Glomerular visceral epithelial cell (primary cell): Measurements from ENCODE around the gene SGCG.
A peak's percentile ranks its signal among the peaks of the same experiment; 100 is the strongest.
"Not testable (repeated sequence)": the region's sequence is repeated elsewhere in the genome, so short reads cannot be mapped to it uniquely, and the experiment has no call there.

ENCODE experiments used
- DNase-seq: peaks from one replicate; pipeline ENCODE4 v3.0.0-alpha.2; 2016; ENCODE audit errors: extremely low spot score

Gene SGCG

DNA sequence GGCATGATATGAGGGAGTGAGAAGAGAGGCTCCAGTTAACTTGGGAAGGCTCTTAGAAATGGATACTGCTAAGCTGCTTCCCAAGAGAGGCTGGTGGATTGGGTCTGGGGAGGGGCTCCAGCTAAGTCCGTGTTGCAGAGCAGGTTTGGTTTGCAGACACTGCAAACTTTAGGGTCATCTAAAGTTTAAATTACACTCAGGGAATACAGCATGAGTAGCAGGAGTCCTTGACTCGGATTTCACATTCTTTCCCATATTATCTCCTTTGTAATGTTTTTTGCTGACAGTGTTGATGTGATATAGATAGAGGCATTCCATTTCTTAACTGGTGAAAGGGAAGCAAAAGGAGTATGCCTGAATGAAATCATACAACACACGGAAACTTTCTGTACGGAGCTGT is 31.9 kb downstream of the SGCG start:
- no peak for DNase-seq

DNA sequence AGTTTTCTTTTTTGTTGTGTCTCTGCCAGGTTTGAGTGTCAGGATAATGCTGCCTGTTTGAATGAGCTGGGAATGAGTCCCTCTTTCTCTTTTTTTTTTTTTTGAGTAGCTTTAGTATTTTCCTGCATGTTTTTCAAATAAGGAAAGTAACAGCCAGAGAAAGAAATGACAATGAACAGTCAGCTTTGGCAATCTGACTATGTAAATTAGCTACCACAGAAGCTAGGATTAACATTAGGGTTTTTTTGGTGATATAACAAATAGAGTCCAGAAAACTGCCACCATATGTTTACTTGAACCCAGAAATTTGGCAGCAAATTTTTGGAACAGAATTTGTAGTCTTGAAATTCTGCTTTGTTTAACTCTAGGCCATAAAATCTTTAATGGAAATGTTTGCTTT is 50.5 kb downstream of the SGCG start:
- no peak for DNase-seq

DNA sequence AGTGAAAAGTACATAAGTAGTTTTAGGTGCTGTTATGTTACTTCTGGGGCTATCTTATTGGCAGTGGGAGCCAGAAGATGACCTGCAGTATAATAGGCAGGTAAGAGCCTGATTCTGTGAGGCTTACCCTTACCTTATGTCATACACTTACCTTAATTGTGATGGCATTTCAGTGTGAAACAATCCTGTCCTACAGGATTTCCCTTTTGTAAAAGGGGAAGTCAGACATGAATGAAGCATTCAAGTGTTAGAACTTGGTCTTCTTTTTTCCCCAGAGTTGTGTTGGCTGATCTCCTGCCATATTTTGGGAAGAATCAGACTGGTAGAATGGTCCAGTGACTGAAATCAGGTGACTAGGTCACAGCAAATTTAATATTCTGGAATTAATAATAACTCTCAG is 55.2 kb downstream of the SGCG start:
- no peak for DNase-seq

DNA sequence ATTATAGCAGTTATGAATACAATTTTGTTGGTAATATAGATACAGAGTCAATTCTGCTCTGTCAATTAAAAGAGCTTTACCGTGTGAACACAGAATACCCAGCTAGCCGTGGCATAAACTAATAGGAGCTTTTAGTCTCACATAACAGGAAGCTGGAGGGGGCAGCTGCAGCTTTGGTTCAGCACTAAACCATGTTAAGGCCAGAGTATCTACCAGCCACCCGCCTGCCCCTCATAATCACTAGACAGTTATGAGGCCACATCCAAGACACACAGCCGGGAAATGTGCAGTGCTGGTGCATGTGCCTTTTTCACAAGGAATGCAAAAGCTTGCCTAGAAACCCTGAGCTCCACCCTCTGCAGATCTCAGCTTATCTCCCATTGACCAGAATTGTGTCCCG is 62.3 kb downstream of the SGCG start:
- no peak for DNase-seq

DNA sequence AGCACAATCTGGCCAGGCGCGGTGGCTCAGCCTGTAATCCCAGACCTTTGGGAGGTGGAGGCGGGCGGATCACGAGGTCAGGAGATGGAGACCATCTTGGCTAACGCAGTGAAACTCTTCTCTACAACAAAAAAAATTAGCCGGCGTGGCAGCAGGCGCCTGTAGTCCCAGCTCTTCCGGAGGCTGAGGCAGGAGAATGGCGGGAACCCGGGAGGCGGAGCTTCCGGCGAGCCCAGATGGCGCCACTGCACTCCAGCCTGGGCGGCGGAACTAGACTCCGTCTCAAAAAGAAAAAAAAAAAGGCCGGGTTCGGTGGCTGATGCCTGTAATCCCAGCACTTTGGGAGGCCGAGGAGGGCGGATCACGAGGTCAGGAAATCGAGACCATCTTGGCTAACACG is 67.6 kb downstream of the SGCG start:
- not testable (repeated sequence) for DNase-seq

DNA sequence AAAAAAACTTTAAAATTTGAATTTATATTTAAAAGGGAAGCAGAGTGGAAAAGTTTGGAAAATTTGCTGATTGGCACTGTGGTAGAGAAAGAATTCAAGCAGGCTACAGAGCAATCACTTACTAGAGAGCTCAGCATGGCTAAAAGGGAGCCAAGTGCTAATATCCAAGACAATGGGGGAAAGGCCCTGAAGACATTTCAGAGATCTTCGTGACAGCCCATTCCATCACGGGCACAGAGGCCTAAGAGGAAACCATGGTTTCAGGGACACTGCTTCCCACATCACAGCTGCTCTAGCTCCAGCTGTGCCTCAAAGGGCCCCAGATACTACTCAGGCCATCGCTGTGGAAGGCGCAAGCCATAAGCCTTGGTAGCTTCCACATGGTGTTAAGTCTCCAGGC is 73.7 kb downstream of the SGCG start:
- no peak for DNase-seq

DNA sequence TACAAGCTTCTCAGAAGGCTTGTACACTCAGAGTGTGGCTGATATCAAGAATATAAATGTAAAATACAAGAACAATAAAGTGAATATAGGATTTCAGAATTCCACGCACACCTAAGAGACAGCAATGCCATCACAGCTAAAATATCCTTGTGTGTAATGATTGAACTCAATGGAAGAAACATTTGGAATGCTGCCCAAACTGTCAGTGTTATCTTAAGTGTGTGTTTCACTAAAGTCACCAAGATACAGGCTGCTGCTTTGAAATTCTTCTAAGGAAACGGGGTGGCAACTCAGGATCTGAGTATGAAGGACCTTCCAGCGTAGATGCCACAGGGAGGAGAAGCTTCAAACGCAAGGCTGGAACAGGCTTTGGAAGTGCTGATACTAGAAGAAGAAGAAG is 86.8 kb downstream of the SGCG start:
- DNase-seq = no peak

DNA sequence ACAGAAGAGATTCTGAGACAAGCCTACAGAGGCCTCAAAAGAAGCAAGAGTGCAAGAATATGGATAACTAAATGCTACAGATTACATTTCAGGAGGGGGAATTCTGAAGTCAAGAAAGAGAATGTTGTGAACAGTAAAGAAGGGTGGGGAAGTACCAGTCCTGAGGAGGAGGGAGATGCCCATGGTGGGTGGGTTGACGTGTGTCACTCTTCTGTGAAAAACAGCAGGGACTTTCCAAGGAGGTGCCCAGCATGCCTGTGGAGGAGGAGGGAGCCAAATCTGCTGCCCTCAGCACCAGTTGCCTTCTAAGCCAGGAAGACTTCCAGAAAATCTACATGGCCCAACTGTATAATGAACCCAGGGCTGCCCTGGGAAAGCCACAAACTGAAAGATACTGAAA is 87.7 kb downstream of the SGCG start:
- no peak for DNase-seq

DNA sequence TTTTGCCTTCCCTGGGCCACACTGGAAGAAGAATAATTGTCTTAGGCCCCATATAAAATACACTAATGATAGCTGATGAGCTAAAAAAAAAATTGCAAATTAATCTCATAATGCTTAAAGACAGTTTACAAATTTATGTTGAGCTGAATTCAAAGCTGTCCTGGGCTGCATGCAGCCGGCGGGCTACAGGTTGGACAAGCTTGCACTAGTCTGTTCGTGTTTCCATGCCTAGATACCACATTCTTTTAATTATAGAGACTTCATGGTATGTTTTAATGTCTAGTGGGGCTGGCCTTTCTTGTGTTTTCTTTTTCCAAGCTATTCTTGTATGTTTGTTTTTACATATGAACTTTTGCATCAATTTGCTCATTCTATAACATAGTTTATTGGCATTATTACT is 90.6 kb downstream of the SGCG start:
- DNase-seq = no peak

DNA sequence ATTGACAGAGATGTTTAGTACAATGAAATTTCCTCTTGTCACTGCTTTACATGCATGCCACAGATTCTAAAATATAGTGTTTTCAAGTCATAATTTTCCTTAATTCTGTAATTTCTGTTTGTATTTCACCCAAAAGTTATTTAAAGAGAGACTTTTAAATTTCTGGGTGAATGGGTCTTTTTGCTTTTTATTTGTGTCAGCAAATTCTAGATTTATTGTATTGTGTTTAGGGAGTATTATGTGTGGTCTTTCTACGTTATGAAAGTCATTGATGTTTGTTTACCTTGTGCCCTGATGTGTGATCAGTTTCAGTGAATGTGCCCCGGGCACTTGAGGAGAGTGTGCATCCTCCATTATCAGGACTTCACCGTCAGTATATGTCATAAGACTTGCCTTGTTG is 92.7 kb downstream of the SGCG start:
- no peak for DNase-seq

DNA sequence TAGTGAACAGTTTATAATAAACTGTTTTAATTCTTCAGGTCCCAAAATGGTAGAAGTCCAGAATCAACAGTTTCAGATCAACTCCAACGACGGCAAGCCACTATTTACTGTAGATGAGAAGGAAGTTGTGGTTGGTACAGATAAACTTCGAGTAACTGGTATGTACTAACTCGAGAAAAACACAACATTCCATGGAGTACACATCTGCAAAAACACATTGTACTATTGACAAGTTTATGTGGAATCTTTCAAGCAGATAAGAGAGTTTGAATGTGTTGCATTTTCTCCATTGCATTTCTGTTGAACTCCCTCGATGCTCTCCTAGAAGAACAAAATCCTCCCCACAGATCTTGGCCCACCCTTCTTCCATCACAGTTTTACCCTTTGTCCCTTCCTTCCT is 98.5 kb downstream of the SGCG start:
- no peak for DNase-seq

DNA sequence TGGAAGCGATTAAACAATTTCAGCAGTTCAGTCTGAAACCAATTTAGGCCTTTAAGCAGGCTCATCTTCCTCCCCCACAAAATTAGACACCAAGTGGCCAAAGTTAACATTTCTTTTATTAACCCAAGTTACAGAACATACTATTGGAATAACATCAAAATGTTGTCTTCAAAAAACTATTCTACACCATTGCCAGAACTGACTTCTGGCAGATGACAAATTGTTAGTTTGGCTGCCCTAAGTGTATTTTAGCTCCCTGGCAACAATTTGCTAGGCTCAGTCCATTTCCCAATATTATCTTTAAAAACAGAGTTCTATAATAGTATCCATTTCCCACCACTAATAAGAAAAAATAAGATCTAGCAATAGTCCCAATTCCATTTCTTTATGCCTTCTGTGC is 107.8 kb downstream of the SGCG start:
- DNase-seq = no peak

DNA sequence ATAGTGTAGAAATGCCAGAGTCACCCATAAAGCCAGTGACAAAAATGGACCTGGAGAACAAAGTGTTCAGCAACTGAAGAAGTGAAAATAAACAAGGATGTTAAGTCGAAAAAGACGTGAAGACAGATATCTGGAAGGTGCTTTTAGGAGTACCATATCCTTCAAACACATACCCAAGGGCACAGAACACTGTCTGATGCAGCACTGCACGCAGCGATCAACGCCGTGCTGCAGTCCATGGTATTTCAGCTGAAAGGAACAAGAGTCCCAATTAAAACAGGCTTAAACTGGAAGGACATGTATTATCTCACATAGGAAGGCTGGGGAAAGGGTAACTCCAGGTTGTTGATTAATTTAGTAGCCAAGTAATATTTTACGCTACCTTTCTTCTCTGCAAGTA is 108.2 kb downstream of the SGCG start:
- DNase-seq = no peak

DNA sequence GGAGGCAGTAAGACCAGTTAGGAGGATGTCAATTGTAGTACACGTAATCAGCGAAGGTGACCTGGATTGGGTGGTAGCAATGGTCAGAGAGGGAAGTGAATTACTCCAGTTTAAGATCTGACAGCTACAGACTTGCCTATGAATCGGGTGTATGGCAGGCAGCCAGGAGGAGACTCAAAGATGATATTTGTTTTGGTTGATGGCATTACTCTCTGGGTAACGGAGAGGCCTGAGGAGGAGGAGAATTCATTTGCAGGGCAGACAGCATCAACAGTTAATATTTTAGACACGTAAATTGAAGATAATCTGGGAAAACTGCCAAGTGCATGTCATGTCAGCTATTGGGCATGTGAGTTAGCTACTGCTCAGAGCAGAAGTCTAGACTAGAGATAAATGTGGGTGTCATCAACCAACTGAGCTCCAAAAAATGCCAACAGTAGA is 109.2 kb downstream of the SGCG start:
- DNase-seq = peak; percentile 58

DNA sequence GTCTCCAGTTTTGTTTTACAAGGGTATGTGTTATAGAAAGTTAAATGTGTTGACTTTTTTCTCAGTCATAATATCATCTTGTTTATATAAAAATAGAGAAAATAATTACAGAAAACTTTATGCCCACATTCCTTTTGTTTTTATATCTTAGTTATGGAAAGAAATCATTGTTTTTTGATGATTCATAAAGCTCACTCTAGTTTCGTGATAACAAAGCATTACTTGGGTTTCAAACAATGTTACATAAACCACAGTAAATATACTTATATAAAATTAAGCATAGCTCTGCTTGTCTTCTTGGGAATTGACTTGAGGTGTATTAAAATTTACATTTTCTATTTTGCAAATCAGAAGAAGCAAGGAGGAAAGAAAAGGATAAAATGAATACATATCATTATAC is 111.8 kb downstream of the SGCG start:
- no peak for DNase-seq

DNA sequence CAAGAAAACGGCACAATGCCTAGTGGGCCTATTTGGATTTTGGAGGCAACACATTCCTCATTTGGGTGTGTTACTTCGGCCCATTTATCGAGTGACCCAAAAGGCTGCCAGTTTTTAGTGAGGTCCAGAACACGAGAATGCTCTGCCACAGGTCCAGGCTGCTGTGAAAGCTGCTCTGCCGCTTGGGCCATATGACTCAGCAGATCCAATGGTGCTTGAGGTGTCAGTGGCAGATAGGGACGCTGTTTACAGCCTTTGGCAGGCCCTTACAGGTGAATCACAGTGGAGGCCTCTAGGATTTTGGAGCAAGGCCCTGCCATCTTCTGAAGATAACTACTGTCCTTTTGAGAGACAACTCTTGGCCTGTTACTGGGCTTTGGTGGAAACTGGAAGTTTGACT is 134.1 kb downstream of the SGCG start:
- not testable (repeated sequence) for DNase-seq

DNA sequence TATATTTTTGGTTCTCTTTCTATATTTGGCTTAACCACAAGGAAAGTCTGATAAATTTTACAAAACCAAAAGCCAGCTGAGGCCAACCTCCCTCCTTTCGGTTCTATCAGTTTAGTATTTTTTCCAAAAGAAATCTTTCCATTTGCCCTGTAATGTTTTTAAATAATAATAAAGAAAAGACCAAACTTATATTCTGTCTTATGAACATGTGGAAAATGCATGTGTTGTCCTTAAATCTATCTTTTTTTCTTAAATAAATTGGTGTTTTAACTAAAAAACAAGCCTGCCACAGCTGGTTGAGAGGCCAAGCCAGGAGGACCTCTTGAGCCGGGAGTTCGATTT is 139.1 kb downstream of the SGCG start:
- DNase-seq = no peak

DNA sequence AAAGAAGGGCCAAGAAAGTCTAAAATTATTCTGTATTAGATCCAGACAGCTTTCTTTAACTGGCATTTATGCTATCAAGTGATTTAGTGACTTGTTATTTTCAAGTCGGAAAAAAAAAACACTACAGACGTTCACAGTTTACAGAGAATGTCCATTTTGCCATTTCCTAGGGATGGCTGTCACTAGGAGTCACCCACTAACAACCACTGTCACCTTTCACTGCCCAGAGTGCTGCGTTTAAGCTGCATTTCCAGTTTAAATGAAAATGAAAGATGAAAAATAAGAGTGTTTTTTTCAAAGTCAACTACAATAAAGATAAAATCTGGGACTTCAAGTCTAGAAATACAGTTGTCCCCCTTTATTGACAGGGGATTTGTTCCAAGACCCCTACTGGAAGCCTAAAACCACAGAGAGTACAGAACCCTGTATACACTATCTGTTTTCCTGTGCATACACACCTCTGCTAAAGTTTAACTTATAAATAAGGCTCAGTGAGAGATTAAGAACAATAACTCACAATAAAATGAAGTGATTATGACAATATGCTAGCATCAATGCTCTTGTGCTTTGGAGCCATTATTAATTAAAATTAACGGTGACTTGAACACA is 140.3 kb downstream of the SGCG start:
- DNase-seq = no peak

DNA sequence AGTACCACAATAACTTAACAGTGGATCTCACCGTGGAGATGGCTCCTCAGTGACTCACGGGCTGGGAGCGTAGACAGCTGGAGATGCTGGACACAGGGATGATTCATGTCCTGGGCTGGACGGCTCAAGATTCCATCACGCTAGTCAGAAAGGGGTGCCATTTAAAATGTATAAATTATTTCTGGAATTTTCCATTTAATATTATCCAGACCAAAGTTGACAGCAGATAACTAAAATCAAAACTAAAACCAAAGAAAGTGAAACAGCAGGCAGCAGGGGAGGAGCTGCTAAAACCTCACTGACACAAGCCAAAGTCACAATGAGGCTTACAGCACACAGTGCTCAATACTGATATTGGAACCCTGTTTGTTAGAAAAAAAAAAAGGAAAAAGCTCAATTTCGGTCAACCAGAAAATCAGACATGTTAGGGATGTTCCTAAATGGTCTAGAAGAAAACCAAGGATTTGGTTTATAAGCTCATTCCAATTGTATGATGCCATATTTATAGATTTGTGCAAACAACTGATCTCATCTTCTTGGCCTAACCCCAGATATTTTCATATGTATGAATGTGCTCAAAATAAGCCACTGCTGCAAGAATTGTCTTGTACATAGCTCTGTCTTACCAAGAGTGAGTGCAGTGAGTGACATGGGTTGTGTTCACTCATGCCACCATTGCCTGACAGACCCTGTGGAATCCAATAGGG is 140.9 kb downstream of the SGCG start:
- DNase-seq = peak; percentile 93

DNA sequence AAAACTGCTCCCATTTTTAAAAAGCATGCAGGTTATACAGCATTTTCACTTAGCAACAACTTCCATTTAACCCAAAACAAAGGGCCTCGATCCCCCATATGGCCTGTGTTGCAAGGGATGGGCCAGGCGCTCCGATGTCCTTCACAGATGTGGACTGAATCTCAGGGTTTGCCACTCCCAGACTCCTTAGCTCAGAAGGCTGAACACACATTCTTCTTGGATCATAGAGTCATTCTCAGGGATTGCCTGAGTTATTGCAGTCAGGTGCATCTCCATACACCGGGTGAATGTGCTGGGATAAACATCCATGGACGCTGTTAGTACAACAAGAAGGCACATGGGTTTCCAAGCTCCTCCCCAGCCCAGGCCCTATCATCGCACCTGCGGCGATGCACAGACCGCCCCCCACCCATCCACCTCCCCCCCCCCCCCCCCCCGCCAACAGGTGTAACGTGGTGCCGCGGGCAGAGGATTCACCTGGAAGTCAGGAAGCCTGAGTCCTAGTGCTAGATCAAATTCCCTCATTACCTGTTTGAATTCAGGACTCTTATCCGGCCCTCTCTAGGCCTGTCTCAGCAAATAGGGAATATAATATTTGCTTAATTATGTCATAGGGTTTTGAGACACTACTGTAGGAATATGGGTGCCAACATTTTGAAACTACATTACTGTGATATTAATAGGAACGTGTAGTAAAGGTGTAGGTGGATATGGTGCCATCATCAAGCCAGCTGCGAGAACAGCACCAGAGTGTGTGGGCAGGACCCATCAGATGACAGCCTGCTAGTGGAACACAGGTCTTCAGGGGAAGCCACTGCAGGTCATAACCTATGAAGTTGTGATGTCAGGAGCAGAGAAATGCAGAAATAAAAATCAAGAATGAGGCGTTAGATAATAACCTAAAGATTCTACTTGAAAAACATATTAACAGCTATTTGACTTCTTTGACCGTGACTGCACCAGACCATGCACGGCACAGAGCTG is 141.9 kb downstream of the SGCG start:
- no peak for DNase-seq

DNA sequence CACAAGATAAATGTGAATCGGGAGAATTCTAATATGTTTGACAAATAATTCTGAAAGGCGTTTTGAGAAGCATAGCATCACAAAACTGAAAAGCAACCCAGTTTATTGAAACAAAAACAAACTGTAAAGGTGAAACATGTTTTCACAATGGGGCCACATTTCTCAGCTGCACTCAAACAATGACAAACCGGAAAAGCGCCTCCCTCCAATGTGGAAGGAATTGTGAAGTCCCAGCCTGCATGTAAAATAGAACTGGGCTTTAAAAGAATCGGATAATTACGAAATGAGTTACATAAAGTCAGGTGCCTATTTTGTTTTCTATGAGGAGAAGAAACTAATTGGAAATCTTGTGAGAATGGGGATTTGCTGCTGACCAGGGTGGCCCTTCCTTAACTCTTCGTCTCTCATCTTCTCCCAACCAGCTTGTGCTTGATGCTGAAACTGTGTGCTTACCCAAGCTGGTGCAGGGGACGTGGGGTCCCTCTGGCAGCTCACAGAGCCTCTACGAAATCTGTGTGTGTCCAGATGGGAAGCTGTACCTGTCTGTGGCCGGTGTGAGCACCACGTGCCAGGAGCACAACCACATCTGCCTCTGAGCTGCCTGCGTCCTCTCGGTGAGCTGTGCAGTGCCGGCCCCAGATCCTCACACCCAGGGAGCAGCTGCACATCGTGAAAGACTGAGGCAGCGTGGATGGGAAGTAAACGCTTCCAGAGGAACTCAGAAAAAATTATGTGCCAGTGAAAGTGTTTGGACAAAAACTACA is 143.3 kb downstream of the SGCG start:
- no peak for DNase-seq

DNA sequence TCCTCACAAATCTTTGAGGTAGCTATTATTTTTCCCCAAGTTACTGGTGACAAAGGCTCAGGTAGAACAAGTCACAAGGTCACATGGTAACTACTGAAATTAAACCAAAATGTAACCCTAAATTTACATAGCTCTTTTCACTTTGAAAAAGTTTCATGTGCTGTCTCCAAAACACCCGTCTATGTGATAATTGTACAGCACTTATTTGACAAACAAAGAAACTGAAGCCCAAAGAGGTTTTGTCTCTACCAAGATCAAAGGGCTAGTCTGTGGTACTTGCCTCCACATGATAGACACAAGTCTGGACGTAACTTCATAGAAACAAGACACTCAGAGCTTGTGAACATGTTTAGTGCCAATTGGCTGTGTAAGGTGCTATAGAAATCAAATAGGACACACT is 144.4 kb downstream of the SGCG start:
- no peak for DNase-seq
